ENCODE data around the gene PRF1. TPM values are rescaled to one million over a fixed set of nuclear protein-coding genes. Genes with fewer than 3 reads are reported as not detected.

The PRF1 gene
- total and polyA plus RNA-seq, 12 donors, result 0.17 to 4.1 (median 1.6) TPM

DNA sequence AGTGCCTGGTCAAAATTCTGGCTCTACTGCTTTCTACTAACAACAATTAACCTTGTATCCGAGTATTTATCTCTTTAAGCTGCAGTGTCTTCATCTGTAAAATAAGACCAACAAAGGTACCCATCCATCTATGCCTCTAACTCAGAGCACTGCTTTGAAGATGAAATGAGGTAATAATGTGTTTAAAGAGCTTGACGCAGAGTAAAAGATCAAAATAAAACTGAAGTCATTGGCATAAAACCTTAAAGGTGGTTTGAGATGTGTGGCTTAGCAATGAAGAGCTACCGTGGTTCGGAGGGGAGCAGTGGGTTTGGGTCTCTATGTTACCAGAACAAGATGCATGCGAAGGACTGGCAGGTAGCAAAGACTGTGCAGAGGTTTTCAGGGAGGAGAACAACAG lies 16.1 kb upstream of the PRF1 start:
- WGBS, 4 donors, result 75 to 84% (median 79%) methylated on average over 5 of the region's 5 CpGs
- Histone ChIP-seq H3K9me3 (replicated peaks in 1 of 3) (no peaks in the 10 kb centered on the region), H3K4me1 (replicated peaks in 1 of 2) (no peaks in the 10 kb centered on the region), H3K27me3 (no peaks in the 10 kb centered on the region), H3K27ac (no peak overlapping the region), H3K36me3 (replicated peaks in 1 of 2) (no peaks in the 10 kb centered on the region), H3K4me3 (no peak overlapping the region)
- intact Hi-C loops (cut with DNase I), result no loop called here
- no peak for TF ChIP-seq POLR2A (IDR thresholded peaks at IDR 0.05)
- TF ChIP-seq, protein P1, sequence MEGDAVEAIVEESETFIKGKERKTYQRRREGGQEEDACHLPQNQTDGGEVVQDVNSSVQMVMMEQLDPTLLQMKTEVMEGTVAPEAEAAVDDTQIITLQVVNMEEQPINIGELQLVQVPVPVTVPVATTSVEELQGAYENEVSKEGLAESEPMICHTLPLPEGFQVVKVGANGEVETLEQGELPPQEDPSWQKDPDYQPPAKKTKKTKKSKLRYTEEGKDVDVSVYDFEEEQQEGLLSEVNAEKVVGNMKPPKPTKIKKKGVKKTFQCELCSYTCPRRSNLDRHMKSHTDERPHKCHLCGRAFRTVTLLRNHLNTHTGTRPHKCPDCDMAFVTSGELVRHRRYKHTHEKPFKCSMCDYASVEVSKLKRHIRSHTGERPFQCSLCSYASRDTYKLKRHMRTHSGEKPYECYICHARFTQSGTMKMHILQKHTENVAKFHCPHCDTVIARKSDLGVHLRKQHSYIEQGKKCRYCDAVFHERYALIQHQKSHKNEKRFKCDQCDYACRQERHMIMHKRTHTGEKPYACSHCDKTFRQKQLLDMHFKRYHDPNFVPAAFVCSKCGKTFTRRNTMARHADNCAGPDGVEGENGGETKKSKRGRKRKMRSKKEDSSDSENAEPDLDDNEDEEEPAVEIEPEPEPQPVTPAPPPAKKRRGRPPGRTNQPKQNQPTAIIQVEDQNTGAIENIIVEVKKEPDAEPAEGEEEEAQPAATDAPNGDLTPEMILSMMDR (IDR thresholded peaks at IDR 0.05), result no peak
- no peak for DNase-seq

DNA sequence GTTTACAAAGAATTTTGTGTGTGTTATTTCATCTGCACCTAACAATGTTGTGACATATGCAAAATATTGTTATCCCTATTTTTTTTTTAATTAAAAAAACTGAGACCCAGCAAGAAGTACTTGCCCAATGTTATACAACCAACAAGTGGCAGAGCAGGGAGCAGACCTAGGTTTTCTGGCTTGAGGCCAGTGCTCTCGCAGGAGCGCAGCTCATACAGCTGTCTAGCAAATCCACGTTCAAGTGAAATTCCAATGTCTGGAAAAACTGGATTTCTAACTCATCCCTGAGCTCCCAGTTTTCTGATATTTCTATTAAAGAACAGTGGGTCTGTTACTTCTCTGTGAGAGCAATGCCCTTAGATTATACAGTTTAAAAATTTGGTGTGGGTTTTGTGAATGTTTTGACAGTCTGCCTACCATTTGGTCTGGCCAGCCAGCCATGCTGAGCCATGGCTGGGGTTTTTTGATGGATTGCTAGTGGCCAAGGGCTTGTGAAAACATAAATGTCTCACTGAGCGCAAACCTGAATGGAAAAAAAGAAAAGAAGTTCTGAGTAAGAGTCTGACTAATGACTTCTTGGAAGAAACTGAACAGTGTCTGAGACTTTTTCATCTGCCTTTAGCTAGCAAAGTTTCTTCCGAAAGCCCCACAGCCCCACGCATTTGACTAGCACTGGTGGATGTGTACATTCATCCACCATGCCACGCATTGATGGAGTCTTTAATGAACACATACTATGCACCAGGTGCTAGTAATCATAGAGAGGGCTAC lies 15.4 kb upstream of the PRF1 start:
- 71 to 81% (median 80%) methylated on average over 7 of the region's 7 CpGs for WGBS, 4 donors
- H3K4me1 ChIP-seq (replicated peaks in 1 of 2), result no peaks in the 10 kb centered on the region
- no peak overlapping the region for H3K4me3 ChIP-seq
- DNase-seq, result no peak
- TF ChIP-seq, protein P1 (IDR thresholded peaks at IDR 0.05), result no peak
- TF ChIP-seq POLR2A (IDR thresholded peaks at IDR 0.05), result no peak
- no peak overlapping the region for H3K27ac ChIP-seq
- intact Hi-C loops (cut with DNase I), result no loop called here
- H3K9me3 ChIP-seq (replicated peaks in 1 of 3), result no peaks in the 10 kb centered on the region
- no peaks in the 10 kb centered on the region for H3K36me3 ChIP-seq (replicated peaks in 1 of 2)
- H3K27me3 ChIP-seq, result no peaks in the 10 kb centered on the region

DNA sequence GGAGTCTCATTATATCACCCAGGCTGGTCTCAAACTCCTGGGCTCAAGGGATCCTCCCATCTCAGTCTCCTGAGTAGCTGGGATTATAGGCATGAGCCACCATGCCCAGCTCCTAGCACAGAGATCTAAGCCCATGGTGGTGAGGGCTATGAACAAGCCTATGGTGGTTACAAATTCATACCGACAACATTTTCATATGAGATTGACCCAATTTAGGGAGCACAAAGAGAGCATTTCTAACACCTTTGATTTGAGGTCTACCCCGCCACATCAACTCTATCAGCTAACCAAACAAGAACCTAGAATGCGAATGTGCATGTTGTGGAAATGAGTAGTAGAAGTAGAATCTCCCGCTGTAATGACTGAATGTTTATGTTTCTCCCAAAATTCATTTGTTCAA lies 14.2 kb upstream of the PRF1 start:
- Histone ChIP-seq H3K27me3 (no peaks in the 10 kb centered on the region), H3K27ac (no peak overlapping the region), H3K4me1 (replicated peaks in 1 of 2) (no peaks in the 10 kb centered on the region), H3K4me3 (no peak overlapping the region), H3K9me3 (replicated peaks in 1 of 3) (no peaks in the 10 kb centered on the region), H3K36me3 (replicated peaks in 1 of 2) (no peaks in the 10 kb centered on the region)
- TF ChIP-seq POLR2A (IDR thresholded peaks at IDR 0.05), result no peak
- TF ChIP-seq, protein P1 (IDR thresholded peaks at IDR 0.05), result no peak
- WGBS, 4 donors, result 74 to 96% (median 90%) methylated on average over 4 of the region's 4 CpGs
- intact Hi-C loops (cut with DNase I), result no loop called here
- DNase-seq, result no peak

DNA sequence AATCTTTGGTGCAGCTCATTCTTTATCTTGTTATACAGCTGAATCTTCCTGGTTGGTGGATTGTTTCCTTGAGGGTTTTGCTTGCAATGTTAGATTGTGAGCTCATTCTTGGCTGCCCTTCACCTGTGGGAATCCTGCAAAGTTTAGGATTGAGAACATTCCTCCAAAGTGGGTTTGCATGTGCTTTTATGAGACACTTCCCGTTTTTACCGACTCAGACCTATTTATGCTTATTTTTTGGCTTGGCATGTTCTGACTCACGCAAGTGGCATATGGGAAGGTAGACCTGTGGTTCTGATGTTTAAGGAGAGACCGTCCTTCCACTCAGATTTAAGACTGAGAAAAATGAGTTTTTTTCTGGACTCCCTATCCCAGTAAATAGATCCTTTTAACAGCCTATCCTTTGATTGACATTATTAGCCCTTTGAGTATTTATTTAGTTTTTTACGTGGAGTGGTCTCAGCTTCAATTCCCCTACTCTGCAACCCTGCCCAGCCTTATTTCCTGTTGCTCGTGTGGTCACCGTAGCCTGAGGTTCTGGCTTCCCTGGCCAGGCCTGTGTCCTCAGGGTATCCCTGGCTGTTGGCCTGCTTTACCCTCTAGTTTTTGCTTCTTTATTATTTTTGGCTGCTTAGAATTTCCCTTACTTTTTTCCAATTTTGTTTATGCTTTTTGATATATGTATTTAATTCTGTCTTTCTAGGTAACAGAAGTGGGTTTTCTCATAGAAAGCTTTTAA lies 13.4 kb upstream of the PRF1 start:
- intact Hi-C loops (cut with DNase I), result no loop called here
- H3K27ac ChIP-seq, result no peak overlapping the region
- 59 to 81% (median 70%) methylated on average over 7 of the region's 7 CpGs for WGBS, 4 donors

More for the DNA sequence above, 13.4 kb upstream of the PRF1 start:
- Histone ChIP-seq H3K36me3 (replicated peaks in 1 of 2) (no peaks in the 10 kb centered on the region), H3K4me1 (replicated peaks in 1 of 2) (no peaks in the 10 kb centered on the region), H3K9me3 (replicated peaks in 1 of 3) (no peaks in the 10 kb centered on the region), H3K27me3 (no peaks in the 10 kb centered on the region), H3K4me3 (no peak overlapping the region)
- TF ChIP-seq POLR2A (IDR thresholded peaks at IDR 0.05), result no peak
- TF ChIP-seq, protein P1 (IDR thresholded peaks at IDR 0.05), result no peak
- no peak for DNase-seq
